ENCODE measurements around the gene CREB5.

Gene CREB5

DNA sequence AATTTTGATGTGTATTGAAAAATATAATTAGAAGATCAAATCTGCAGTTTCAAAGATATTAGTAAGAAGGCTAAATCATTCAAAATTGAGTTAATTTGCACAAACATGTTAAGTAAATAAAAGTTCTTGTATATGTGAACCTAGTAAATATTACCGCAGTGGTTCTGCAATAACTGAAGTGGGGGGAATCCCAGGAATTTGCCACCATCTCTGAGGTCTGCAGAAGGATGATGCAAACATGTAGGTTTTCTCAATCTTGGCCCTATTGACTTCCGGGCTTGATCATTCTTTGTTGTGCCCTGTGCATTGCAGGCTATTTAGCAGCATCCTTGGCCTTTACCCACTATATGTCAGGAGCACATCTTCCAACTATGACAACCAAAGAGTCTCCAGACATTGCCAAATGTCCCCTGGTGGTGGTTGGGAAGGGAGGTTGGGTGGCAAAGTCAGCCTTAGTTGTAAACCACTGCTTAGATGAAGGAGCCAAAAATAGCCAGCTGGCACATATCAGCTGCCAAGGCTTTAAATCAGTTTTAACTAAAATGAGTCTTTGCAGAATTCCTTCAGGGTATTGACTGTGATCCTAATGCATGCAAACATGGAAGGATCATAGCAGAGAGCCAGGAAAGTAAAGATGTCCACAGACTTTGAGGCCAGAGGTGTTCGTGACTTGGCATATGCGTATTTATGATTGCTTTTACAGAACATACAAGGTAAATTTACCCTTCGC lies 399.5 kb downstream of the CREB5 start:
- TF ChIP-seq, protein P1, sequence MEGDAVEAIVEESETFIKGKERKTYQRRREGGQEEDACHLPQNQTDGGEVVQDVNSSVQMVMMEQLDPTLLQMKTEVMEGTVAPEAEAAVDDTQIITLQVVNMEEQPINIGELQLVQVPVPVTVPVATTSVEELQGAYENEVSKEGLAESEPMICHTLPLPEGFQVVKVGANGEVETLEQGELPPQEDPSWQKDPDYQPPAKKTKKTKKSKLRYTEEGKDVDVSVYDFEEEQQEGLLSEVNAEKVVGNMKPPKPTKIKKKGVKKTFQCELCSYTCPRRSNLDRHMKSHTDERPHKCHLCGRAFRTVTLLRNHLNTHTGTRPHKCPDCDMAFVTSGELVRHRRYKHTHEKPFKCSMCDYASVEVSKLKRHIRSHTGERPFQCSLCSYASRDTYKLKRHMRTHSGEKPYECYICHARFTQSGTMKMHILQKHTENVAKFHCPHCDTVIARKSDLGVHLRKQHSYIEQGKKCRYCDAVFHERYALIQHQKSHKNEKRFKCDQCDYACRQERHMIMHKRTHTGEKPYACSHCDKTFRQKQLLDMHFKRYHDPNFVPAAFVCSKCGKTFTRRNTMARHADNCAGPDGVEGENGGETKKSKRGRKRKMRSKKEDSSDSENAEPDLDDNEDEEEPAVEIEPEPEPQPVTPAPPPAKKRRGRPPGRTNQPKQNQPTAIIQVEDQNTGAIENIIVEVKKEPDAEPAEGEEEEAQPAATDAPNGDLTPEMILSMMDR (IDR thresholded peaks at IDR 0.05; ENCODE audit: borderline replicate concordance, control extremely low read depth, extremely low read depth, insufficient read depth, missing control alignments), result no peak
- in situ Hi-C loops (cut with MboI; ENCODE audit: low sequenced_read_pairs, unreplicated experiment), result no loop called here
- no peak for DNase-seq (ENCODE audit: low spot score)

- TF ChIP-seq, protein P1 (IDR thresholded peaks at IDR 0.05; ENCODE audit: borderline replicate concordance, control extremely low read depth, extremely low read depth, insufficient read depth, missing control alignments), result no peak
- DNase-seq (ENCODE audit: low spot score), result no peak
- in situ Hi-C loops (cut with MboI; ENCODE audit: low sequenced_read_pairs, unreplicated experiment), result no loop called here
Measured at GRCh38 chr7:28812616-28813015, 400.3 kb downstream of the CREB5 start.

- TF ChIP-seq, protein P1 (IDR thresholded peaks at IDR 0.05; ENCODE audit: borderline replicate concordance, control extremely low read depth, extremely low read depth, insufficient read depth, missing control alignments), result no peak
- in situ Hi-C loops (cut with MboI; ENCODE audit: low sequenced_read_pairs, unreplicated experiment), result no loop called here
- DNase-seq (ENCODE audit: low spot score), result no peak
Measured at GRCh38 chr7:28813243-28813962, 401.1 kb downstream of the CREB5 start.

- in situ Hi-C loops (cut with MboI; ENCODE audit: low sequenced_read_pairs, unreplicated experiment), result no loop called here
- TF ChIP-seq, protein P1 (IDR thresholded peaks at IDR 0.05; ENCODE audit: borderline replicate concordance, control extremely low read depth, extremely low read depth, insufficient read depth, missing control alignments), result no peak
- no peak for DNase-seq (ENCODE audit: low spot score)
Measured at GRCh38 chr7:28815369-28815927, 403.1 kb downstream of the CREB5 start.

- peak; percentile 47 for DNase-seq (ENCODE audit: low spot score)
- in situ Hi-C loops (cut with MboI; ENCODE audit: low sequenced_read_pairs, unreplicated experiment), result no loop called here
- TF ChIP-seq, protein P1 (IDR thresholded peaks at IDR 0.05; ENCODE audit: borderline replicate concordance, control extremely low read depth, extremely low read depth, insufficient read depth, missing control alignments), result no peak
Measured at GRCh38 chr7:28815928-28816373, 403.6 kb downstream of the CREB5 start.

DNA sequence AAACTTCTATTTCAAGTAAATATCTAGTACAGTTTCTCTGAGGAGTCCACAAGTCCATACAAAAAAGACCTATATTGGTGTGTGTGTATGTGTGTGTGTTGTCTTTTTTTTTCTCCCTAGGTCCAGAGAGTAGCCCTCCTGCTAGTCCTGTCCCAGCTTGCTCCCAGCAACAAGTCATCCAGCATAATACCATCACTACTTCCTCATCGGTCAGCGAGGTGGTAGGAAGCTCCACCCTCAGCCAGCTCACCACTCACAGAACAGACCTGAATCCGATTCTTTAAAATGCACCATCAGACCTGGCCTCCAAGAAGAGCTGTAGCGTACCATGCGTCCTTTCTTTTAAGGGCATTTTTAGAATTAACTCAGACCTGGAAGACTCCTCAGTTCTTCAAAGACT lies 406.7 kb downstream of the CREB5 start:
- no peak for DNase-seq (ENCODE audit: low spot score)
- in situ Hi-C loops (cut with MboI; ENCODE audit: low sequenced_read_pairs, unreplicated experiment), result no loop called here
- TF ChIP-seq, protein P1 (IDR thresholded peaks at IDR 0.05; ENCODE audit: borderline replicate concordance, control extremely low read depth, extremely low read depth, insufficient read depth, missing control alignments), result no peak
